GM19193 (cell line): ENCODE data around the gene ZNF74.

ENCODE experiments used
- POLR2A ChIP-seq: IDR thresholded peaks from 4 replicates; pipeline ENCODE4 v1.6.1; 2011; ENCODE audit not compliant: insufficient read depth, insufficient read length; ENCODE audit errors: extremely low read depth

ZNF74 gene

DNA sequence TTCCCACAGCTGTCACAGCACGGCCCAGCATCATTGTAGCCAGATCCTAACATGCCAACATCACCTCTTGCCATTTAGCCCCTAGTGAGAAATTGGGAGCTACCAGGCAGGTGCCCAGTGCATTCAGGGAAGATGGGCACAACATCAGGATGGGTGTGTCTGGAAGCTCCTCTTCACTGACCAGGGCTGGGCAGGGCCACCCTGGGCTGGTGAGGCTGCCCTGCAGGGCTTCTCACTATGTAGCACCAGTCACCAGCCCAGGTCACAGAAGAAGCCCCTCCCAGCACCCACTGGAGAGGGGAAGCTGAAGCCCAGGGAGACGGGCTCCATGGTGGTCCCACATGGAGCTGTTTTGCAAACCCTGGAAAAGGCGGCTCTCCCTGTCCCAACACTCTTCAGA lies 13.9 kb downstream of the ZNF74 start:
- TF ChIP-seq POLR2A, result no peak

GRCh38 chr22:20408891-20409290 lies 14.9 kb downstream of the ZNF74 start:
- TF ChIP-seq POLR2A, result no peak

DNA sequence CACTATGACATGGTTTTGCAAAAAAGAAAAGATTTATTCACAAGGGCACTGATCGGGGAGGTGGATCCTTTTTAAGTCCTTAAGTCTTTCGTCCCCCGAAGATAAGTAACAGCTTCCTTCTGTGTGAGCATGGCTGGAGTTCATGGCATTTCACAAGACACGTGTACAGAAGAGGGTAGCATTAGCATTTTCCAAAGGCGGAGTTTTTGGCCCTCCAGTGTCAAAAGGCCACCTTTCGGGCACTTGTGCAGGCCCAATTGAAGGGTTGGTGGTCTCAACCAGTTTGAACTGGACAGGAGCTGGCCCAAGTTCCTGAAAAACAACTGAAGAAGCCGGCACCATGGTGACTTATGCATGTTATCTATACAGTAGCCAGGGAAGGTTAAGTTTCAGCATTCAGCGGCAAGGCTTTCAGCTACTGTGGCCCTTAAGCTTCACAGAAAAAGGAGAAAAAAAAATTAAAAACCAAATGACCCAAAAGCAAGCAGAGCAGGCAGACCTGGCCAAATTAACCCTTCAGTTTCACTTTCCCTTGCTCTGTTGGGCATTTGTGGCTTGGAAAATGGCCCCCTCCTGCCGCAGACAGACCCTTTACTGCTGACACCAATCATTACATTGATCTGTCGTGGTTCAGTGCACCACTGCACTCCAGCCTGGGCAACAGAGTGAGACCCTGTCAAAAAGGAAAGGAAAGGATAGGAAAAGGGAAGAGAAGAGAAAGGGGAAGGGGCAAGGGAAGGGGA lies 18.7 kb downstream of the ZNF74 start:
- no peak for TF ChIP-seq POLR2A

- TF ChIP-seq POLR2A, result no peak
Observed at GRCh38 chr22:20413217-20414058, 19.5 kb downstream of the ZNF74 start.

DNA sequence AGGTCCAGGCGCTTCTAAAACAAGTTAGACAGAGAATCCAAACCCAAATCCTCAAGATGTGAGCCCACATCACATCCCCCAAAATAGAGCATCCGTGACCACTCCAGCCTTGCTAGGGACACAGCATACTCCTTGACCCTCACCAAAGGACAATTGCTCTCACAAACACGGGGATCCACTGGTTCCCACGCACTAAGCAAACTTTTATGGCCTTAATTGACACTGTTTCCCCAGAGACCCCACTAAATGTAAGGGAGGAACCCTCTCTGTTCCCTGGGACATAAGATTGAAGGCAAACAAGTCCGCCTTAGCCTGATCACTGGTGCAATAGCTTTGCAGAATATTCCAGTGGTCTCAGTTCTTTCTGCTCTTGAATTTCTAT lies 20.1 kb downstream of the ZNF74 start:
- TF ChIP-seq POLR2A, result no peak

GRCh38 chr22:20414450-20414849 lies 20.5 kb downstream of the ZNF74 start:
- no peak for TF ChIP-seq POLR2A

DNA sequence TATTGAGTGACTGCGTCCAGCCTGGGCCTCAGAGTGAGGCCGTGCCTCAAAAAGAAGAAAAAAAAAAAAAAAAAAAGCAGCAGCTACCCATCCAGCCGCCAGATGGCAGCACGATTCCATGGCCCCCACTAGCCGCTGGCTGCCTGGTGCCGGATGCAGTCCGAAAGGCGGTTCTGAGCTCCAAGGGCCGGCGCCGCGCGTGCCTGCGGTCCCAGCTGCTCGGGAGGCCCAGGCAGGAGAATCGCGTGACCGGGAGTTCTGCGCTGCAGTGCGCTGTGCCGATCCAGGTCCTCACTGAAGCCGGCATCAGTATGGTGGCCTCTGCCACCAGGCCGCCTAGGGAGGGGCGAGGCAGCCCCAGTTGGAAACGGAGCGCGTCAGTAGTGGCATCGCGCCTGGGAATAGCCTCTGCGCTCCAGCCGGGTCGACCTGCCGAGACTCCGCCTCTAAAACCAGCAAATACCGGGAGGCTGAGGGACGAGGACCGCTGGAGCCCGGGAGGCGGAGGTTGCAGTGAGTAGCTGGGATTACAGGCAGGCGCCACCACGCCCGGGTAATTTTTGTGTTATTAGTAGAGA lies 24.3 kb downstream of the ZNF74 start:
- TF ChIP-seq POLR2A, result no peak

- TF ChIP-seq POLR2A, result no peak
Observed at GRCh38 chr22:20419664-20419951, 25.7 kb downstream of the ZNF74 start.

DNA sequence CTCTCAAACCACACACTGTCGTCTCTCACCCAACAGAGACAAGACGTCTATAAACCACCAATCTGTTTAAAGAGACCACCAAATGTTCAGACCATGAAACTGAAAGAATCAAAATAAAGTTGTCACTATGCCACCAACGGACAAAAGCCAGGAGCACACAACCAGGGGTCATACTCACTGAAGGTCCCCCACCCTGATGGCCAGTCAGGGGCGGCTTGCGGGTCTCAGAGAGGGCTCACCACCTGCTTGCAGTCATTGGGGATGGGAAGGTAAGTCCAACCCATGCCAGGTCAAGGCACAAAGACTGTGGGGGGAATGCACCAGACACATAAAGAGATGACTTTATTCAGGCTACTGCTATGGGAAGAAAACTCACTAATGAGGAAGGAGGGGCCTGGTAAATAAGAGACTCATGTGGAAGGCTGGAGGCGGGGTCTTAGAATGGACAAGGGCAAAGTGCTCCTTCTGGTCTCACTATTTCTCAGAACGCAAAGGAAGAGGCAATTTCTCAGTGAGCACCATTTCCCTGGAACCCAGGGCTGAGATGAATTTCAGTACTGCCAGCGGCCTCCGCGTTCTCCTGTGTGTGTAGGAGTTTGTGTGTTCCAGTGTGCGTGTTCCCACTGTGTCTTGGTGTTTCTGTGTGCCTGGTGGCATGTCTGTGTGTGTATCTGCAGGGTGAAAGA lies 26.3 kb downstream of the ZNF74 start:
- TF ChIP-seq POLR2A, result no peak

DNA sequence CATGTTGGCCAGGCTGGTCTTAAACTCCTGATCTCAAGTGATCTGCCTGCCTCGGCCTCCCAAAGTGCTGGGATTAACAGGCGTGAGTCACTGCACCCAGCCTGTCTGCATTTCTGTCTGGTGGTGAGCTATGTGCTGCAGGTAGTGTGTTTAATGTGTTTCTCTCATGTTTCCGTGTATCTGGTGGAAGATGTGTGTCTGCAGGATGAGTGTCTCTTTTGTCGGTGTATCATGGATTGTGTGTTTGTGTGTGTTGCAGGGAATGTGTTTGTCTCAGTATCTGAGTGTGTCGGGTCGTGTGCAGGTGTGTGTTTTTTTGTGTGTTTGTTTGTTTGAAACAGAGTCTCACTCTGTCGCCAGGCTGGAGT lies 27.5 kb downstream of the ZNF74 start:
- TF ChIP-seq POLR2A, result no peak

DNA sequence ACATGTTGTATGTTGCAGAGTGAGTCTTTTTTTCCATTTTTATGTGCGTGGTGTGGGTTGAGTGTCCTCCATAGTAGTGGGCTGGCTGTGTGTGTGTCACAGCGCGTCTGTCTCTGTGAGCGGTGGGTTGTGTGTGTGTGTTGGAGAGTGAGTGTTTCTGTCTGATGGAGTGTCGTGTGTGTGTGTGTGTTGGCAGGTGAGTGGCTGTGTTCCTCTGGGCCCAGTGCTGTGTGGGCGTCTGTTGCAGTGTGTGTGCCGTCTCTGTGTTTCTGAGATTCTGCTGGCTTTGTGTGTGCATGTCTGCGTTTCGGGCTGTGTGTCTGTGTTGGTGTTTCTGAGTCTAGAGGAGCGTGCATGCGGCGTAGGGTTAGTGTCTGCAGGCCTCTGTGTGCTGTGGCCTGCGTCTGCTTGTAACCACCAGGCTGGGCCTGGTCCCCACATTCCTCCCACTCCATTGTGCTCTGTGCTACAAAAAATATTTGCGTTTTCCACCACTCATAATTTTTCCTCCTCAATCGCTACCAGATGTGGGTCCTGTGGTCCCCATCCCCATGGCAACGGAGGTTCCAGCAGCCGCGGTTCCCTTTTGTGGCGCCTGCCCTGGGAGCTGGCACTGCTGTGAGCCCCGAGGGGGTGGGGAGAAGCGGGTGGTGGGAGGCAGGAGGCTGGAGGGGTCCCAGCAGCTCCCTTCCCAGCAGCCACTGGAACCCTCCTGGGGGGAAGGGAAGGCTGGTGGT lies 28.5 kb downstream of the ZNF74 start:
- TF ChIP-seq POLR2A, result no peak

GRCh38 chr22:20423008-20423905 lies 29.3 kb downstream of the ZNF74 start:
- no peak for TF ChIP-seq POLR2A

GRCh38 chr22:20423906-20424551 lies 30.1 kb downstream of the ZNF74 start:
- TF ChIP-seq POLR2A, result no peak
